Stimulated activated naive CD4-positive, alpha-beta T cell treated with Interleukin-2 at 50 U/mL for 16 hours (primary cell): ENCODE results near the gene PADI1.
A peak's percentile ranks its signal among the peaks of the same experiment; 100 is the strongest.
"Not testable (repeated sequence)": the region's sequence is repeated elsewhere in the genome, so short reads cannot be mapped to it uniquely, and the experiment has no call there.

Source experiments
- DNase-seq: peaks from one replicate; lab custom pipeline; 2025; lab: John Stamatoyannopoulos, UW

PADI1 gene

DNA sequence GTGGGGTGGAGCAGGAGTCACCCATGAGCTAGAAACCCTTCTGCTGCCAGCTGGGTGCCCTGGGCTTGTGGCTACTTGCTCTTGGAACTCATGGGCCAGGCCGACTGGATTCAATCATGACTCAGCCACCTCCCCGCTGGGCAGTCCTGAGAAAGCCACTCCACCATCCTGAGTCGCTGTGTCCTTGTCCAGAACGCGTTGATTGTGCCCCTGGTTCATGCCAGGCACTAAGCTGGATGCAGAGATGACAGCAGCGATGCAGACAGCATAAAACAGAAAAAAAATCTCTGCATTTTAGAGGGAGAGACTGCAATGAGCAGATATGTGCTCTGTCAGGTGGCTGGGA lies 10.6 kb downstream of the PADI1 start:
- DNase-seq: no peak

DNA sequence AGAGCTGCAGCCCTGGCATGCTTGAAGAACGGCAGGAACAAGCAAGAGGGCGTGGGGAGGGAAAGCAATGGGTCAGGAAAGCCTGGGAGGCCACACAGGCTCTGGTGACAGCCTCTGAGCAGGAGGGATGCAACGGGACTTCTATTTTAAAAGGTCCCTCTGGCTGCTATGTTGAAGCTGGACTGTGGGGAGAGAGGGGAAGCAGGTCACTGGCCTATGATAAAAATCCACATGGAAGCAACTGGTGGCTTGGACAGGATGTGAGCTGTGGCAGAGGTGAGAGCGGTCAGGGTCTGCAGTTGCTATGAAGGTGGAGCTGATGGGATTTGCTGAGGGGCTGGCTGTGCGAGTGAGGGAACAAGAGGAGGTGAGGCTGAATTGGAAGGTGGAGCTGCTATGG lies 11.2 kb downstream of the PADI1 start:
- DNase-seq: no peak

- DNase-seq: no peak
Observed at GRCh38 chr1:17217607-17218006, 12.7 kb downstream of the PADI1 start.

- DNase-seq: no peak
Observed at GRCh38 chr1:17218939-17219338, 14.0 kb downstream of the PADI1 start.

- DNase-seq: no peak
Observed at GRCh38 chr1:17220287-17220686, 15.4 kb downstream of the PADI1 start.

- DNase-seq: no peak
Observed at GRCh38 chr1:17222557-17222956, 17.6 kb downstream of the PADI1 start.

DNA sequence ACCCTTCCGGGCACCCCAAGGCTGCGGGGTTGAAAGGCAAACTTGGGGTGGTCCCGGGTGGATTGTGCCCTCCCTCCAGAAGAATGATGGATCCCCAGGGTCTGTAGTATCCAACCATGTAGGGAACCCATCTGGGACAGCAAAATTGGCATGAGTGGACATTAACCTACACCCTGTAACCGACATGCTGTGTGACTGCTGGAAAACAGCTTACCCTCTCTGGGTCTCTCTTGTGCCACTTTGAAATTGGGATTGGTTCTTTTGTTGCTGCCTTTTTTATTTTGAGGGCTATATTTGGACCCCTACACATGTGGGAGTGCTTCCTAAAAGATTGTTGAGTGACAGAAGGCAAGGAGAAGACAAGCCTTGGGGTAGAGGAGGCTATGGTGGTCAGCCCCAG lies 19.5 kb downstream of the PADI1 start:
- no peak for DNase-seq

DNA sequence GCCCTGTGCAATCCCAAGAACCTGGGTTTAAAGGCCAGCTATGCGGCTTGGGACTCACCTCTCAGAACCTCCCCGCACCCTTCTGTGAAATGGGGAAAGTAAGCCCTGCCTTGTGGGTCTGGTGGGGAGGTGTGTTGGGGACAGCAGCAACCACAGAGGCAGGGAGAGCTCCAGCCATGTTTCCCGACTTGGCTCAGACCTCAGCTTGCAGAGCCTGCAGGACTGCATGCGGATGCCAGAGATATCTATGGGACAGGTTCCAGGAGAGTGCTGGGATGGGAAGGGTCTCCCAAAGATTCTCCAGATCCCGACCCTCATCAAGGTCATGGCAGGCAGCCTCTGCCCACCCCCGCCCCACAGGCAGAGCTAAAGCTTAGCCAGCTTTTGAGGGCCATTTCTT lies 20.2 kb downstream of the PADI1 start:
- DNase-seq: no peak

GRCh38 chr1:17227358-17227915 lies 22.5 kb downstream of the PADI1 start:
- DNase-seq: no peak

DNA sequence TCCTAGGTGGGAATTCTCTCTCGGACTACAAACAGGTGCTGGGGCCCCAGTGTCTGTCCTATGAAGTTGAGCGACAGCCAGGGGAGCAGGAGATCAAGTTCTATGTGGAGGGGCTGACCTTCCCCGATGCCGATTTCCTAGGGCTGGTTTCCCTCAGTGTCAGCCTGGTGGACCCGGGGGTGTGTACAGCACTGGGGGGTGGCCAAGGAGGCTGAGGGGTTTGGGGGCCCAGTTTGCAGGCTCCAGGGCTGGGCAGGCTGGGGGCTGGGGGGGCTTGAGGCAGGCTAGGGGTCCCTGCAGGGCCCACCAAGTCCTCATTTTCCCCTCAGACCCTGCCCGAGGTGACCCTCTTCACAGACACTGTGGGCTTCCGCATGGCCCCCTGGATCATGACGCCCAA lies 23.7 kb downstream of the PADI1 start:
- no peak for DNase-seq

DNA sequence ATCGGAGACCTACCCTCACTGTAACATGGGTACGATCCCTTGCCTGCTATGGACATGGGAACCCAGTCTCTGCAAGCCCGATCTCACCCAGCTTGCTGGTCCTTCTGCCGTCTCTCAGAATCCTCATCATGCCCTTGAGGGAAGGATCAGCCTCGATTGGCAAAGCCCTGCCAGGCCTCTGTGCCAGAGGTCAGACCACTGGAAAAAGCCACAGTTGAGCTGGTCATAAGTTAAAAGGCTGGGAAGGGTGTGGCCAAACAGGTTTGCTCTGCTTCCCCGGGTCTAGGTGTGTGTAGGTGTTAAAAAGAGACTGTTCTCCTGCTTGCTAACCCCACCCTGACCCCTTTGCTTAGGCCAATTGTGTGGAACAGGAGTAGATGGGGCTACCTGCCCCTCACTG lies 24.5 kb downstream of the PADI1 start:
- no peak for DNase-seq

DNA sequence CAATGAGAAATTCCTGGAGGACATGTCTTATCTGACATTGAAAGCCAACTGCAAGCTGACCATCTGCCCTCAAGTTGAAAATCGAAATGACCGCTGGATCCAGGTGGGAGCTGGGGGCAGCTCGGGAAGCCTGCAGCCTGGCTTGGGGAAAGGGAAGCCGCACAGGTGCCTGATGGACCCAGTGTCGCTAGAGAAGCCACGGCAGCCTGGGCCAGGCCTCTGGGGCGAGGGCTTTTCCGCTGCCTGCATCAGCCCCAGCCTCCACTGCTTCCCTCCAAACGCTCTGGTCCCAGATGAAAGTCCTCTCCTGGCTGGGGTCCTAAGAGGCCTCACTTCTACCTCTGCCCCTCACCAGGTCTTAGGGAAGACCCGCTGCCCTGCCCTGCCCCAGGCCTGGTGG lies 25.2 kb downstream of the PADI1 start:
- DNase-seq: no peak

DNA sequence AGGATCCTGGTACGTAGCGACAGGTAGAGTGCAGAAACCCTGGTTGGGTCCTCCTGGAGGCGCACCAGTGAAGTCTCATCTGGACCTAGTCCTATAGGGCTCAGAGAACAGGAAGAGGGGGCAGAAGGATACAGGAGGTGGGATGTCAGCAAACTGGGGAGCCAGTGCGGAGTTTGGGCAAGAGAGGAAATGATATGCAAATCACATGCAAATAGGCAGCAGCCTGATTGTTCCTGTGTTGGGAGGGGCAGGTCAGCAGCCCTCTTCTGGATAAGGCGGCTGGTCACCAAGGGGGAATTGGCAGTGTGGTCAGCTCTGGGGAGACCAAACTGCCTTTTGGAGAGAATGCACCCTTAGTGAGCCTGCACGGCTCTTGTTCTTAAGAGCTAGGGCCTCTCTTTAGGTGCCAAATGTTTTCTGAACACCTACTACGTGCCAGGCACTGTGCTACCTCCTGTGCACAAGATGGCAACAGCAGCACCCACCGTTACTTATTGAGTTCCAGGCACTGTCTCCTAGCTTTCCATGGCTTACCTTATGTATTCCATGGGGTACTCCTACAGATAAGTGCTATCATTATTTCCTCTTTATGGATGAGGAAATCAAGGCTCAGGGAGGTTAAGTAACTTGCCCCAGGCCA lies 25.9 kb downstream of the PADI1 start:
- DNase-seq: no peak

- no peak for DNase-seq
Observed at GRCh38 chr1:17232759-17233661, 28.1 kb downstream of the PADI1 start.

DNA sequence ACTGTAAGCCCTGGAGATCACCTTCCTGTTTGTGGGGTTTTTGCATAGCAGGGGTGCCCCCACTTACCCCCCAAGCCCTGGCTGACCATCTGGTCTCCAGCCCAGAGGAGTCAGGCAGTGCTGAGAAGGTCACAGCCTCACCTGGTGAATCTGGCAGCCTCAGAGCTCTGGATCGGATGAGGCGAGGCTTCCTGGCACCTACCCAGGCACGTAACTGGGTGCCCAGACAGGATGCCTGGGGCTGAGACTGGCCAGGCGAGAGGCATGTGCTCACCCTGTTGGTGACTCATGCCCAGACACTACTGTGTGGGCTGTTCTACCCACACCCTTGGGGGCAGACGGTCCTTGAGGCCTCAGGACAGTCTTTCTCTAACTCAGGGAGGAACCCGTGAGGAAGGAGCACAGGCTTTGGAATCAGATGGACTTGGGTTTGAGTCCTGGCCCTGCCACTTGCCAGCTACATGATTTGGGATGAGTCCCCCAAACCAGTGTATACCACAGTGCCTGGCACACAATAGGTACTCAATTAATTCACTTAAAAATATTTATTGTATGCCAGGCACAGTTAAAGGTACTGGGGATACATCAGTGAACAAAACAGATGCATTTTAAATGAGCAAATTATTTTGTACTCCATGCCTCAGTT lies 28.9 kb downstream of the PADI1 start:
- no peak for DNase-seq

GRCh38 chr1:17234405-17234804 lies 29.5 kb downstream of the PADI1 start:
- DNase-seq: no peak

GRCh38 chr1:17235135-17235885 lies 30.4 kb downstream of the PADI1 start:
- no peak for DNase-seq

DNA sequence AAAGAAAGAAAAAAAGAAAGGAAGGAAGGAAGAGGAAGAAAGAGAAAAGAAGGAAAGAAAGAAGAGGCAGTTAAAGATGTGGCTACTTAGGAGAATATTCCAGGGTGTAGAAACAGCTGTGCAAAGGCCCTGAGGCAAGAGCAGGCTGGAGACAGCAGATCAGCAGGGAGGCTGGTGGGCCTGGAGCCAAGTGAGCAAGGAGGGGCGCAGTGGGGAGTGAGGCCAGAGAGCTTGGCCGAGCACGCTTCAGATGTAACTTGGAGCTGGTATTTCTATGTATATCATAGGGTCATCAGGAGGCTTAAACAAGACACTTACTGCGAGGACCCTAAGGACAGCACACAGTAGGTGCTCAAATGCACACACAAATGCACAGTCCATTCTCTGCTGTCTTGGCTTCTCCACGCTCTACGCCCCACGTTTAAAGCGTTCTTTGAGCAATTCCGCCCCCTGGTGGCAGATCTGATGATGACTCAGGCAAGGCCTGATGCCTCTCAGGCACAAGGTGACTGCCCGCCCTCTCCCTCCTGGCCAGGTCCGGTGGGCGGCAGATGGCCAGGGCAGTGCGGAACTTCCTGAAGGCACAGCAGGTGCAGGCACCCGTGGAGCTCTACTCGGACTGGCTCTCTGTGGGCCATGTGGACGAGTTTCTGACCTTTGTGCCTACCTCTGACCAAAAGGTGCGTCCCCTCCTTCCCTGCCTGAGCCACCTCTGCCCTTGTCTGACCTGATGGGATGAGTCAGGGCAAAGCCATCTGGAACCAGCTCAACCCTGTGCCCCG lies 32.0 kb downstream of the PADI1 start:
- peak; percentile 81 for DNase-seq

GRCh38 chr1:17237561-17237903 lies 32.6 kb downstream of the PADI1 start:
- DNase-seq: no peak

- DNase-seq: no peak
Observed at GRCh38 chr1:17239420-17239819, 34.5 kb downstream of the PADI1 start.

GRCh38 chr1:17241011-17241779 lies 36.3 kb downstream of the PADI1 start:
- DNase-seq: not testable (repeated sequence)
